Progenitor cell of endocrine pancreas (in vitro differentiated cells): Measurements from ENCODE around the gene NAPB. TPM values are rescaled to one million over a fixed set of nuclear protein-coding genes. Genes with fewer than 3 reads are reported as not detected.

Source experiments
- DNase-seq: peaks from one replicate; pipeline ENCODE4 v3.0.0; 2021; ENCODE audit warnings: low spot score; ENCODE audit not compliant: unreplicated experiment
- H3K27ac Mint-ChIP-seq: 2 replicates; pipeline ENCODE4 v1.8.0; 2021; ENCODE audit warnings: mild to moderate bottlenecking, moderate library complexity, mixed read lengths
- H3K27me3 Mint-ChIP-seq: 2 replicates; pipeline ENCODE4 v1.8.0; 2021; ENCODE audit warnings: mixed read lengths
- H3K36me3 Mint-ChIP-seq: 2 replicates; pipeline ENCODE4 v1.8.0; 2022; ENCODE audit warnings: mixed read lengths; ENCODE audit not compliant: insufficient read depth
- H3K4me1 Mint-ChIP-seq: 2 replicates; pipeline ENCODE4 v1.8.0; 2021; ENCODE audit warnings: low read depth, mixed read lengths
- H3K4me3 Mint-ChIP-seq: 2 replicates; pipeline ENCODE4 v1.8.0; 2021; ENCODE audit warnings: low read depth, mild to moderate bottlenecking, moderate library complexity, mixed read lengths
- H3K9me3 Mint-ChIP-seq: 2 replicates; pipeline ENCODE4 v1.8.0; 2021; ENCODE audit warnings: low read depth, mixed read lengths
- total RNA-seq: library from RNA; stranded (reverse); gene quantifications from 2 replicates; pipeline ENCODE4 v1.2.1, GENCODE V29; 2021
- TF ChIP-seq, protein P1 (sequence below): fragments of 200-600 bp; sonication (generic); IDR thresholded peaks from one replicate; pipeline ENCODE4 v1.5.0; 2021; ENCODE audit warnings: antibody characterized with exemption, mild to moderate bottlenecking; ENCODE audit not compliant: unreplicated experiment

The NAPB gene
- total RNA-seq, 1 donor from 2014 or later: 22.2 TPM

DNA sequence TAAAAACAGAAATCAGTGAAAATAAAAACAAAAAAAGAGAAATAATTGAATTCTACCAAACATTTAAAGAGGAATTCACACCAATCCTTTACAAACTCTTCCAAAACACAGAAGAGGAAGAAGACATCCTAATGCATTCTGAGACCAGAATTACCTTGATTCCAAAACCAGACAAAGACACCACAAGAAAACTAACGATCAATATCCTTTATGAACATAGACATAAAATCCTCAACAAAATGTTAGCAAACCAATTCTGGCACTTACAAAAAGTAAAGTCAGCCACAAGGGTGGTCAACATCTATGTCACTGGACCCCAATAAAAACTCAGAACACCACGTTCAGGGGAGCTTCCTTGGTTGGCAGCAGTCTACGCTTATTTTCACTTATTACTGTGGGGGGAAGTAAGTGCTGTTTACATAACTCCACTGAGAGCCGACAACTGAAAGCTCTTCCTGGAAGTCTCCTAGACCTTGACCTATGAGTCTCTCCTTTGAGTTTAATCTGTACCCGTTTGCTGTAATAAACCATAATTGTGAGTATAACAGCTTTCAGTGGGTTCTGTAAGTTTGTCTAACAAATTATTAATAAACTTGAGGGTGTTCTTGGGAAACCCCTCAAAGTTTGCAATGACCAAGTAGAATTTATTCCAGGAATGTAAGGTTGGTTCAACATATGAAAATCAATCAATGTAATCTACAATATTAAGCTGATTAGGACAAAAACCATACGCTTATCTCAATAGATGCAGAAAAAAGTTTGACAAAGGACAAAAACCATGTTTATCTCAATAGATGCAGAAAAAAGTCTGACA, 34.8 kb downstream of the NAPB start:
- no peaks in the 10 kb centered on the region for H3K27me3 Mint-ChIP-seq
- H3K4me1 Mint-ChIP-seq: no peaks in the 10 kb centered on the region
- H3K27ac Mint-ChIP-seq: no peak overlapping the region
- no peak overlapping the region for H3K4me3 Mint-ChIP-seq
- TF ChIP-seq, protein P1, sequence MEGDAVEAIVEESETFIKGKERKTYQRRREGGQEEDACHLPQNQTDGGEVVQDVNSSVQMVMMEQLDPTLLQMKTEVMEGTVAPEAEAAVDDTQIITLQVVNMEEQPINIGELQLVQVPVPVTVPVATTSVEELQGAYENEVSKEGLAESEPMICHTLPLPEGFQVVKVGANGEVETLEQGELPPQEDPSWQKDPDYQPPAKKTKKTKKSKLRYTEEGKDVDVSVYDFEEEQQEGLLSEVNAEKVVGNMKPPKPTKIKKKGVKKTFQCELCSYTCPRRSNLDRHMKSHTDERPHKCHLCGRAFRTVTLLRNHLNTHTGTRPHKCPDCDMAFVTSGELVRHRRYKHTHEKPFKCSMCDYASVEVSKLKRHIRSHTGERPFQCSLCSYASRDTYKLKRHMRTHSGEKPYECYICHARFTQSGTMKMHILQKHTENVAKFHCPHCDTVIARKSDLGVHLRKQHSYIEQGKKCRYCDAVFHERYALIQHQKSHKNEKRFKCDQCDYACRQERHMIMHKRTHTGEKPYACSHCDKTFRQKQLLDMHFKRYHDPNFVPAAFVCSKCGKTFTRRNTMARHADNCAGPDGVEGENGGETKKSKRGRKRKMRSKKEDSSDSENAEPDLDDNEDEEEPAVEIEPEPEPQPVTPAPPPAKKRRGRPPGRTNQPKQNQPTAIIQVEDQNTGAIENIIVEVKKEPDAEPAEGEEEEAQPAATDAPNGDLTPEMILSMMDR: no peak
- H3K9me3 Mint-ChIP-seq: peaks cover 11% of the 10 kb centered on the region
- peaks cover 39% of the 10 kb centered on the region for H3K36me3 Mint-ChIP-seq
- DNase-seq: no peak

GRCh38 chr20:23381876-23382275, 39.4 kb downstream of the NAPB start:
- Mint-ChIP-seq H3K4me1 (no peaks in the 10 kb centered on the region), H3K27me3 (no peaks in the 10 kb centered on the region), H3K9me3 (peaks cover 6% of the 10 kb centered on the region), H3K27ac (no peak overlapping the region), H3K36me3 (peaks cover 29% of the 10 kb centered on the region), H3K4me3 (no peak overlapping the region)
- TF ChIP-seq, protein P1: no peak
- no peak for DNase-seq

DNA sequence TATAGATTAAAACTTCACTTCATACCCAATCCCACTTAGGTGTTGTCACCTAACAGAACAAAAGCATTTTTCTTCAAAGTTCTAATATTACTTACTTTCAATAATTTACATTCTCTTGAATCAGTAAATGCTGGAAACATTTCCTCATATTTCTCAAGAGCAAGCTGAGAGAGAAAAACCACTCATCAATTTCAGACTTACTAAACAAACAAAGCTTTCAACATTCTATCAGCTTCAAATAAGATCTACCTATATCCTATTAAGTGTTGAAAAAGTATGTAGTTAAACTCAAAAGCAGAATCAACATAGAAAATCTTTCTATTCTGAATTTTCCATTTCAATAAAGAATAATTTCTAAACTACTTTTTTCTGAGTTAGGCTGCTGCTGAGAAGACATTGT, 41.5 kb downstream of the NAPB start:
- no peak overlapping the region for H3K4me3 Mint-ChIP-seq
- H3K27me3 Mint-ChIP-seq: no peaks in the 10 kb centered on the region
- H3K4me1 Mint-ChIP-seq: no peaks in the 10 kb centered on the region
- H3K36me3 Mint-ChIP-seq: peaks cover 27% of the 10 kb centered on the region
- TF ChIP-seq, protein P1: no peak
- no peak for DNase-seq
- H3K9me3 Mint-ChIP-seq: peaks cover 3% of the 10 kb centered on the region
- no peak overlapping the region for H3K27ac Mint-ChIP-seq

- no peaks in the 10 kb centered on the region for H3K4me1 Mint-ChIP-seq
- no peaks in the 10 kb centered on the region for H3K9me3 Mint-ChIP-seq
- H3K27ac Mint-ChIP-seq: no peak overlapping the region
- H3K4me3 Mint-ChIP-seq: no peak overlapping the region
- TF ChIP-seq, protein P1: no peak
- H3K27me3 Mint-ChIP-seq: no peaks in the 10 kb centered on the region
- no peak for DNase-seq
- peaks cover 18% of the 10 kb centered on the region for H3K36me3 Mint-ChIP-seq
These were observed 45.5 kb downstream of the NAPB start for GRCh38 chr20:23375827-23376226.

DNA sequence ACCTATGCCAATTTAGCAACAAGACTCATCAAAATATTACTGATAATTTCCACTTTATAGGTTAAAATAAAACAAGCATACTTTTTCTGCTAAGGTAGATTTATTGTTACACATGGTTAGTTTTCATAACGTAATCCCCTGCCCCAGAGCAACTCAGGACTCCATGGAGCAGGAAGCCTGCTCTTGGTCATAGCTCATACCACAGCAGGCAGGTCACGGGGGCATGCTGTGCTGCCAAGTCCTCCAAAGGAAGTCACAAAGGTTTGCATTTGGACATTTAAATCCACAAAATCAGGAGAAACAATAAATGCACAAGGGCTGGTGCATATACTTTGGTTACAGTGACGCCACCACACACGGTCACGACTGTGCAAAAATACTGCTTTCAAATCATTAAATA, 46.8 kb downstream of the NAPB start:
- H3K36me3 Mint-ChIP-seq: peaks cover 24% of the 10 kb centered on the region
- H3K4me1 Mint-ChIP-seq: no peaks in the 10 kb centered on the region
- no peaks in the 10 kb centered on the region for H3K9me3 Mint-ChIP-seq
- TF ChIP-seq, protein P1: no peak
- H3K27ac Mint-ChIP-seq: no peak overlapping the region
- no peaks in the 10 kb centered on the region for H3K27me3 Mint-ChIP-seq
- no peak overlapping the region for H3K4me3 Mint-ChIP-seq
- no peak for DNase-seq
